HCT116 (cell line): Measurements from ENCODE around the gene ITM2C.

Experiments used
- EGR1 ChIP-seq: IDR thresholded peaks from 2 replicates; pipeline ENCODE4 v1.6.1; 2012; ENCODE audit warnings: low read depth
- EZH2 ChIP-seq: fragments of 200-600 bp; sonication (generic); IDR thresholded peaks from 2 replicates; pipeline ENCODE4 v1.6.1; 2017; ENCODE audit warnings: antibody characterized with exemption, mixed run types
- EZH2phosphoT487 ChIP-seq: fragments of 200-600 bp; IDR thresholded peaks from 2 replicates; pipeline ENCODE4 v1.6.1; 2018; ENCODE audit warnings: antibody characterized with exemption, borderline replicate concordance
- POLR2A ChIP-seq: IDR thresholded peaks from 2 replicates; pipeline ENCODE4 v1.7.0; 2011; ENCODE audit warnings: borderline replicate concordance; ENCODE audit not compliant: insufficient read depth, insufficient read length; ENCODE audit errors: extremely low read depth
- SIN3A ChIP-seq: IDR thresholded peaks from 2 replicates; pipeline ENCODE4 v1.6.1; 2012; ENCODE audit warnings: low read depth
- SRF ChIP-seq: IDR thresholded peaks from 2 replicates; pipeline ENCODE4 v1.6.1; 2012; ENCODE audit warnings: low read depth
- YY1 ChIP-seq: IDR thresholded peaks from 2 replicates; pipeline ENCODE4 v1.6.1; 2011; ENCODE audit warnings: low read length, low read depth, moderate library complexity, mild to moderate bottlenecking; ENCODE audit not compliant: insufficient replicate concordance; ENCODE audit errors: extremely low read depth
- ZFX ChIP-seq: fragments of 450-650 bp; IDR thresholded peaks from 2 replicates; pipeline ENCODE4 v1.6.1; 2017
- TF ChIP-seq, protein P1 (sequence below), 3 experiments: fragments of 200-600 bp in 1 of 3; sonication (generic) in 1 of 3; IDR thresholded peaks in 2 of 3; conservative IDR thresholded peaks in 1 of 3; 2 replicates each; pipeline ENCODE4 v1.5.1; 2012 to 2017; ENCODE audit warnings: low read depth in 2 of 3, low read length in 2 of 3, antibody characterized with exemption in 1 of 3, borderline replicate concordance in 1 of 3, control low read depth in 1 of 3, mild to moderate bottlenecking in 1 of 3, mixed read lengths in 1 of 3, mixed run types in 1 of 3, moderate library complexity in 1 of 3; ENCODE audit not compliant: insufficient read depth in 1 of 3
- TF ChIP-seq, protein P2 (sequence below): IDR thresholded peaks from 2 replicates; pipeline ENCODE4 v1.6.1; 2011; ENCODE audit warnings: mild to moderate bottlenecking, low read length, moderate library complexity; ENCODE audit not compliant: insufficient replicate concordance; ENCODE audit errors: extremely low read depth

DNA sequence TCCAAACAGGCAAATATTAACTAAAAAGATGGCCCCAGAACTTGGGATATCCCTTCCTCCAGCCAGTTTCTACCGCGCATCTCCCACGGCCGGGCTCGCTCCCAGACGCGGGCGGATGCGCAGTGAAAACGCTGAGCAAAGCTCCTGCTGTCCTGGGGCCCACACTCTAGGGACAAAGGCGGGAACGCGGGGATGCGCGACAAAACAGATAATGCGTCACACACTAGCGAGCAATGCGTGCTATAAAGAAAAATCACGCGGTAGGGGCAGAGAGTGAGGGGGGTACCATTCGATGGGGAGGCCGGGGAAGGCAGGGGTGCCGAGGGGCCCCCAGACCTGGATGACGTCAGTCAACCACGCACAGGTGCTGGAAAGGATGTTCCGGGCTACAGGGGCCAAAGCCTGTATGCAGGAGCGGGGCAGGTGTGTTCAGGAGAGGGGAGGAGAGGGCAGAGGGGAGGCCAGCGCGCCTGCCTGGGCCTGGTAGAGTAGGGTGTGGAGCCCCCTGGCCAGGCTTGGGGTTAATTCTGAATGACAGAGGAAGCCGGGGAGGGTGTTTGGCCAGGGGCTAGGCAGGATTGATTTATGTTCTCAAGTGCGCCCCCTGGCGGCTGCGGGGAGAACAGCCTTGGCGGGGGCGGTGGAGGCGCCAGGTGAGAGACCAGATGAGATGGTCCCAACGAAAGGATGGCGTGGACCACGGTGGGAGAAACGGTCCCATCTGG, 14.9 kb upstream of the ITM2C start:
- no peak for TF ChIP-seq EZH2phosphoT487
- no peak for TF ChIP-seq EZH2
- TF ChIP-seq, protein P1, sequence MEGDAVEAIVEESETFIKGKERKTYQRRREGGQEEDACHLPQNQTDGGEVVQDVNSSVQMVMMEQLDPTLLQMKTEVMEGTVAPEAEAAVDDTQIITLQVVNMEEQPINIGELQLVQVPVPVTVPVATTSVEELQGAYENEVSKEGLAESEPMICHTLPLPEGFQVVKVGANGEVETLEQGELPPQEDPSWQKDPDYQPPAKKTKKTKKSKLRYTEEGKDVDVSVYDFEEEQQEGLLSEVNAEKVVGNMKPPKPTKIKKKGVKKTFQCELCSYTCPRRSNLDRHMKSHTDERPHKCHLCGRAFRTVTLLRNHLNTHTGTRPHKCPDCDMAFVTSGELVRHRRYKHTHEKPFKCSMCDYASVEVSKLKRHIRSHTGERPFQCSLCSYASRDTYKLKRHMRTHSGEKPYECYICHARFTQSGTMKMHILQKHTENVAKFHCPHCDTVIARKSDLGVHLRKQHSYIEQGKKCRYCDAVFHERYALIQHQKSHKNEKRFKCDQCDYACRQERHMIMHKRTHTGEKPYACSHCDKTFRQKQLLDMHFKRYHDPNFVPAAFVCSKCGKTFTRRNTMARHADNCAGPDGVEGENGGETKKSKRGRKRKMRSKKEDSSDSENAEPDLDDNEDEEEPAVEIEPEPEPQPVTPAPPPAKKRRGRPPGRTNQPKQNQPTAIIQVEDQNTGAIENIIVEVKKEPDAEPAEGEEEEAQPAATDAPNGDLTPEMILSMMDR (IDR thresholded peaks at IDR 0.05 in 2 of 3, conservative IDR thresholded peaks at IDR 0.05 in 1 of 3; ENCODE audit: borderline replicate concordance in 1 of 3, insufficient read depth in 1 of 3, low read depth in 2 of 3, low read length in 2 of 3), result peak; percentile 64 to 98 (median 94)
- TF ChIP-seq, protein P2, sequence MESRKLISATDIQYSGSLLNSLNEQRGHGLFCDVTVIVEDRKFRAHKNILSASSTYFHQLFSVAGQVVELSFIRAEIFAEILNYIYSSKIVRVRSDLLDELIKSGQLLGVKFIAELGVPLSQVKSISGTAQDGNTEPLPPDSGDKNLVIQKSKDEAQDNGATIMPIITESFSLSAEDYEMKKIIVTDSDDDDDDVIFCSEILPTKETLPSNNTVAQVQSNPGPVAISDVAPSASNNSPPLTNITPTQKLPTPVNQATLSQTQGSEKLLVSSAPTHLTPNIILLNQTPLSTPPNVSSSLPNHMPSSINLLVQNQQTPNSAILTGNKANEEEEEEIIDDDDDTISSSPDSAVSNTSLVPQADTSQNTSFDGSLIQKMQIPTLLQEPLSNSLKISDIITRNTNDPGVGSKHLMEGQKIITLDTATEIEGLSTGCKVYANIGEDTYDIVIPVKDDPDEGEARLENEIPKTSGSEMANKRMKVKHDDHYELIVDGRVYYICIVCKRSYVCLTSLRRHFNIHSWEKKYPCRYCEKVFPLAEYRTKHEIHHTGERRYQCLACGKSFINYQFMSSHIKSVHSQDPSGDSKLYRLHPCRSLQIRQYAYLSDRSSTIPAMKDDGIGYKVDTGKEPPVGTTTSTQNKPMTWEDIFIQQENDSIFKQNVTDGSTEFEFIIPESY, result no peak
- TF ChIP-seq YY1, result no peak
- no peak for TF ChIP-seq SRF
- TF ChIP-seq POLR2A, result no peak
- peak; percentile 97 for TF ChIP-seq EGR1
- no peak for TF ChIP-seq SIN3A
- TF ChIP-seq ZFX, result no peak
